NCI-H146 treated with DMSO at 0.1 percent for 48 hours (cell line): ENCODE results near the gene LOXHD1.

Source experiments
- DNase-seq: peaks from one replicate; lab custom pipeline; 2025; ENCODE audit not compliant: unreplicated experiment; lab: John Stamatoyannopoulos, UW

The LOXHD1 gene

GRCh38 chr18:46627136-46627535 lies 29.9 kb downstream of the LOXHD1 start:
- peak; percentile 94 for DNase-seq

- no peak for DNase-seq
These were observed 32.0 kb downstream of the LOXHD1 start for GRCh38 chr18:46625069-46625468.

GRCh38 chr18:46624127-46624526 lies 32.9 kb downstream of the LOXHD1 start:
- DNase-seq = no peak

GRCh38 chr18:46623541-46623940 lies 33.5 kb downstream of the LOXHD1 start:
- no peak for DNase-seq

GRCh38 chr18:46622999-46623398 lies 34.0 kb downstream of the LOXHD1 start:
- DNase-seq = peak; percentile 46

- no peak for DNase-seq
These were observed 34.6 kb downstream of the LOXHD1 start for GRCh38 chr18:46622451-46622850.

- DNase-seq = peak; percentile 95
These were observed 35.1 kb downstream of the LOXHD1 start for GRCh38 chr18:46621871-46622270.

- DNase-seq = peak; percentile 95
These were observed 35.8 kb downstream of the LOXHD1 start for GRCh38 chr18:46621111-46621766.

- DNase-seq = no peak
These were observed 37.5 kb downstream of the LOXHD1 start for GRCh38 chr18:46619559-46619958.

GRCh38 chr18:46615720-46616119 lies 41.3 kb downstream of the LOXHD1 start:
- no peak for DNase-seq

- DNase-seq = no peak
These were observed 48.0 kb downstream of the LOXHD1 start for GRCh38 chr18:46609048-46609447.

GRCh38 chr18:46607926-46608325 lies 49.1 kb downstream of the LOXHD1 start:
- no peak for DNase-seq

GRCh38 chr18:46601141-46601805 lies 55.7 kb downstream of the LOXHD1 start:
- no peak for DNase-seq

- peak; percentile 11 for DNase-seq
These were observed 60.9 kb downstream of the LOXHD1 start for GRCh38 chr18:46596119-46596518.

- DNase-seq = no peak
These were observed 65.1 kb downstream of the LOXHD1 start for GRCh38 chr18:46591783-46592391.

GRCh38 chr18:46590103-46590502 lies 66.9 kb downstream of the LOXHD1 start:
- DNase-seq = no peak

- DNase-seq = no peak
These were observed 67.9 kb downstream of the LOXHD1 start for GRCh38 chr18:46588971-46589660.

- no peak for DNase-seq
These were observed 69.4 kb downstream of the LOXHD1 start for GRCh38 chr18:46587600-46587999.

GRCh38 chr18:46583711-46584110 lies 73.3 kb downstream of the LOXHD1 start:
- no peak for DNase-seq

- no peak for DNase-seq
These were observed 75.4 kb downstream of the LOXHD1 start for GRCh38 chr18:46581648-46582047.

GRCh38 chr18:46578987-46579386 lies 78.0 kb downstream of the LOXHD1 start:
- no peak for DNase-seq

GRCh38 chr18:46577546-46577945 lies 79.5 kb downstream of the LOXHD1 start:
- no peak for DNase-seq
